DMS79 treated with DMSO at 0.1 percent for 48 hours (cell line): ENCODE measurements around the gene TFR2.

ENCODE experiments used
- DNase-seq: peaks from one replicate; lab custom pipeline; 2025; lab: John Stamatoyannopoulos, UW

Gene TFR2

DNA sequence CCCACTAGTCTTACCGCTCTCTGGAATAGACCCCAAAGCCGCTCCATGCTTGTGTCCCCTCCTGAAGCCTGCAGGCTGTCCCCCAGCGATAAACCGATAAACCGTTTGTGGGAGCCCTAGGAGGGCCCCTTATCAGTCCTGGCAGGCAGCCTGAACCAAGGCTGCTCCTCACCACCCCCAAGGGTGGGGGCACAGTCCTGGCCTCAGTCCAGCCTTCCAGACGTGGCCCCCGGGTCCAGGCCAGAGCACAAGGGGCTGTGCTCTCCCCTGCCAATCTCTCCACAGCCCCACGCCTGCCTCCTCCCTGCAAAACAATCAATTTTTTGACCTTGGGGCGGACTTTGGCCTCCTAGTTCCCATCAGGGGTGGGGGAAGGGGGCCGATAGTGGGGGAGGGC lies at the start of gene TFR2:
Gene TFR2, minus strand, starts transcription at position 90 of the 397 bp plus-strand sequence. Its CDS starts 43 bp downstream, at position 47.
- DNase-seq = no peak

DNA sequence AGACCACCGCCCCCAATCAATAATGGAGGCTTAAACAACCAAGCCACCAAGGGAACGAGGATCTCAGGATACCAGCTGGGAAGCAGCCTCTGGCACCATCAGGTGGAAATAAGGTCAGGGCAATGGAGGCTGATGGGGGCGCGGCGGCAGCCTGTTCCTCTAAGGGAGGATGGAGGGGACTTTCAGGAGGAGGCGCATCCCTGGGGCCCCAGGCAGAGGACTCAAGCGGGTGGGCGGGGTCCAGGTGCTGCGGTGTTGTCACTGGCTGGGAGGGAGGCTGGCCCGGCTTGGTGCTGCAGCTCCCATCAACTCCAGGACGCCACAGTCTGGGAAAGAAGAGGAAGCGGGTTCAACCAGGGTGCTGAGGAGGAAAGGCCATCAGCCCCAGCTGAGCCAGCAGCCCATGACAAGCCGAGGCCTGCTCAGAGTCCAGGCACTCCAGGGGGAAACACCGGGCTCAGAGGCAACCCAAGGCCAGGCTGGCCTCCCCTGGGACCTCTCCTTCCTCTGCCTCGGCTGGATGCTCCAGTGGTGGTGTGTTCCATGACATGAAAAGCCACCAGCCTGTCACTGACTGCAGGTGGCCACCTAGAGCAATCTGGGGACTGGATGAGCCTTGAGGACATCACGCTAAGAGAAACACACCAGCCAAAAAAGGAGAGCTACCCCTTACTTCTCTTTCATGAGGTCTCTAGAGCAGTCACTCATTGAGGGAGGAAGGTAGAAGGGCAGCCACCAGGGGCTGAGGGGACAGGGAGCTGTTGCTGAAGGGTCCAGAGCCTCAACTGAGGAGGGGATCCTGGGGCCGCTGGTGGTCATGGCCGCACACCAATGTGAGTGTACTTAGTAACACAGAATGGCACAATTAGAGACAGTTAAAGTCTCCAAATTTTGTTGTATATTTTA lies 48.1 kb upstream of the TFR2 start:
- DNase-seq = no peak

DNA sequence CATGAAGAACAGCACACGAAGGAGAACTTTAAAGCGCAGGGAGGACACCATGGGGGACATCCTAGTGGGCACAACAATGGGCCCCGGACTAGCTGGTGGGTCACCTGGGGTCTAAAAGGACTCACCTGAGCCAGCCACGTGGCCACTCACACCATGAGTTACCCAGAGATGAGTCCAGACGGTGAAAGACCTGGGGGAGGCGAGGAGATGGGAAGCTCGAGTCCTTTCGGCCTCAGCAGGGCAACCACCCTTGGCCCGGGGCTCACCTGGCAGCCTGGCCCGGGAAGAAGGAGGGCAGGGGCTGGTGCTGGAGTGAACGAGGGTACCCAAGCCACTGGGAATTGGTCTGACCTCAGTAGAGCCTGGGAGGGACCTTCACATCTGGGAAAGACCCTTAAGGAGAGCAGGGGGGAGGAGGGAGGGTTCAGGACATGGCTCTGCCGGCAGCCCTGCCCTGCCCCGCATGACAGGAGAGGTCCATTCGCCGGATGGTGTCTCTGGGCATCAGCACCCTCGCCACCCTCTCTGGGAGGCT lies 47.0 kb upstream of the TFR2 start:
- DNase-seq = no peak

DNA sequence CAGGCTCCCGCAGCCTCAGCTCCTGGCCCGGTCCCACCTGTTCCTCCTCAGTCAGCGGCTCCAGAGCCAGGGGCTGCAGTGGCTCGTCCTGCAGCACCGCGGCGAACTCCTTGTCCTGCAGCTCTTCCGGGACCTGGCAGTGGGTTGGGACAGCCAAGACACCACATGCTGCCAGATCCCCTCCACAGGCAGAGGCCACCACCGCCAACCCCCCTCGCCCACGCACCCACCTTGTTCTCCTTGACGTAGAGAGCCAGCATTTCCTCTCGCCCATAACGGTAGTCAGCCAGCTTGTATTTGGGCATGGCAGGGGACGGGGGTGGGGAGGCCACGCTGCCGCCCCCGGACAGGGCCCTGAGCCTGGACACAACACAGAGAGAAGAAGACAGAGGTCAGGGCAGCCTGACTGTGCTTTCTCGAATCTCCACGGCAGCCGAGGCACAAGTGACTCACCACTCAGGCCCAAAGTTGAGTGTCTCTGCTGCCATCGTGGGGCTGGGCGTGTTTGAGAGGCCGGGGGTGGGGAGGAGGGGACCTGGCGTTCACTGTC lies 46.5 kb upstream of the TFR2 start:
- DNase-seq = no peak

DNA sequence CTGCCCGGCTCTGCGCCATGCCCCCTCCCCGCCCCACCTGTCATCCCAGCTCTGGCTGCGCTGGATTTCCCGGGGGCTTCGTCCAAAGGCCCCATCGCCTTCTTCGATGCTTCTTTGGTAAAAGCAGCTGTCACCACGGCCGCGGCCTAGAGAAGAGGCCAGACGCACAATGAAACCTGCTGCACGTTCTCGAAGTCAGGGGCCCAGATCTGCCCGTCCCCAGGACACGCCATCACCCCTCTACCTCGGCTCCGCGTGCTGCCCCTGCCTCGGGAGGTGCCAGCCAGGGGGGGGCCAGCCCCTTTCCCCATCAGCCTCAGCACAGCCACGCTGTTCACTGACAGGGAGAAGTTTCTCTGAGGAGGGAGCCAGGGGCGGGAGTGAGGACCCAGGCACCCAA lies 45.9 kb upstream of the TFR2 start:
- no peak for DNase-seq

DNA sequence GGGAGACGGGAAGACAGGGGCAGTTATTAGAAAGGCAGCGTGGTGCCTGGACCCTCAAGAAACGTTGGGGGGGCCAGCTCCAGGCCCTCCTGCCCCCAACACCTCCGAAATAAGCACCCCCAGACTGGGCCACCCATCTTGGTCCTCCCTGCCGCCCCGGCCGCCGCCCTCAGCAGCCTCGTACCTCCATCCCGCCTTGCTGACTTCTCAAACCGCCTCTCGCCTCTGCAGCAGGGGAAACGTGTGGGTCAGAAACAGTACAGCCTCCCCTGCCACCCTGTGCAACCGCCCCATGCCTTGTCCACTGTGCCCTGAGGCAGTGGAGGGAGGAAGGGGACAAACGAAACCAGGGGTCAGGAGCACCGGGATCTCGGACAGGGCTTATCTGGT lies 45.5 kb upstream of the TFR2 start:
- no peak for DNase-seq

DNA sequence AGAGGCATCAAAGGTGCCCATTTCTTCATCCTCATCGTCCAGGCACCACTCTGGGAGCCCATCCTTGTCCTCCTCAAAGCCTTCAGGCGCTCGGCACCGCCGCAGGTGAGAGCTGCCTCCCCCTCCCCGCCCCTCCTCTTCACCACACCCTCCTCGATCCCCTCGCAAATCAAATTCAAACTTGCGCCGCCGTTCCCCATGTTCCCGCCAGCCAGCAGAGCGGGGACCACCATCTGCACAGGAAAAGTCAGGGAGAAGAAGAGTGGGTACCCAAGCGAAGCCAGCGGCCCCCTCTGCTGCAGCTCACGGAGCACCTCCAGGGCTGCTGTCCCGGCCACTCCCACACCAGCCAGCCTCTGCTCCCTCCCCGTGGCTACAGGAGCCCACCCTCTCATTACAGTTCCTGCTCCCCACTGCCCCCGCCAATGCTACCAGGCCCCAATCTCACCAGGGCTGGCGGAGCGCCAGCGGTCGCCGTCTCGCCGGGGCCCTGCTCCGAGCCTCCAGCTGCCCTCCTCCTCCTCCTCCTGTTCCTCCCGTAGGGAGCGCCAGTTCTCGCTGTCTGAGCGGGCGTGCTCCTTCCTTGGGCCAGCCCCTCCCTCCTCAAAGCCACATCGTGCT lies 45.0 kb upstream of the TFR2 start:
- DNase-seq = no peak

DNA sequence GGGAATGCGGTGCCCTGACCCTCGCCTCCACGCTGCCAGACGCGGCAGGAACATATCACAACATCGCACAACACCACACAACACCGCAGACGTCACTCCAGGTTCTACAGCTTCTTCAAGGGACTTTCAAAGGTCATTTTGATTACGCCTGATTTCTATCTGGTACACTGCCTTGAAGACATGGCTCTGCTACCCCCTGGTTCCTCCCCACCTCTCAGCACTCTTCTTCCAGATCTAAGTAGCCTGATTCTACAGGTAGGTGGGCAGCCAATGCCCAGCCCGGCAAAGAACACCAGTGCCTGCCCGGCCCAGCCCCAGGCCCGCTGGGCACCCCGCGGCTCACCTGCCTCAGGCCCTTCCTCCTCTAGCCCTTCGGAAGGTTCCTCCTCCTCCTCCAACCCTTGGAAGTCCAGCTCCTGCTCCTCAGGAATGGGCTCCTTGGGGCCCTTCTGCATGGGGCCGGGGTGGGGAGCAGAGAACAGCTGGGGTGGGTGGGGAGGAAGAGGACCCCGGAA lies 44.3 kb upstream of the TFR2 start:
- no peak for DNase-seq

DNA sequence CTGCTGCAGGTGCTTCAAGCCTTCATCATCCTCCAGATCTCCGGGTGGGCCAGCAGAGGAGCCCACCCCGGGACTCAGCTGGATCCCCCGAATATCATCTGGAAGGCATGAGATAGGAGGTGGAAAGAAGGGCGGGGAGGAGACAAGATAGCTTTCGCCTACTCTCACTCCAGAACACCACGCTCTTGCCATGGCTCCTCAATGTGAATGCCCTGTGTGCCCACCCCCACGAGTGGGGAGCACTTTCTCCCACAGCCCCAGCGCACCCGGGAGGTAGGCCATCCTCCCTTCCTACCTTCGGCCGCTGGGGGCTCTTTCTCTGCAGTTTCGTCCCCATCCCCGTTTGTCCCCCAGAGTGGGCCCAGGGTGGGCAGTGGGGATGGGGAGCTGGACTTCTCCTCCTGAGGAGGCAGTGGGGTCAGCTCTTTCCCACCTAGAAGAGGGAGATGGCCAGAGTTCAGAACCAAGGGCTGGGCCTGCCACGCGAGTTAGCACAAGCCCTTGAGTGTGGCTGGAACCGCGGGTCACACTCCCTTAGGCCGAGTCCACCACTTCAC lies 43.8 kb upstream of the TFR2 start:
- DNase-seq = no peak

DNA sequence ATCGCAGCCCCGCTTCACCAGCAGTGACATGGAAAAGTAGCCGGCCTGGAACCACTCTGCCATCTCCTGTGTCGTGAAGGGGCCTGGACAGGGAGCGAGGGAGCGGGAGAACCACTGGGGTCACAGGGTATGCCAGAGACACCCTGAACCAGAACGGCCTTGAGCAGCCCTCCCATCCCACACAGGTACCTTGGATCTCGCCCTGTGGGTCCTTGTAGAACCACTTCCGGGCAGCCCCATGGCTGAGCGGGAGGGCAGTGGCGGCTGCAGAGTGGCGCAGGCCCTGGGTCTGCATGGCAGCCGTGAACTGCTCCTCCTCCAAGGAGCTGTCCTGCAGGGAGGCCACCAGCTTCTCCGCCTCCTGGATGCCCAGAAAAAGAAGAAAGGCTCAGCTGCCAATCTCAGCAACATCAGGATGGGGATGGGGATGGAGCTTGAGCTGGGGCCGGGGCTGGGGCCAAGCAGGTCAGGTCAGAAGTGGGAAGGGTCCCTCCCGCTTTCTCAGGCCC lies 43.2 kb upstream of the TFR2 start:
- DNase-seq = no peak

DNA sequence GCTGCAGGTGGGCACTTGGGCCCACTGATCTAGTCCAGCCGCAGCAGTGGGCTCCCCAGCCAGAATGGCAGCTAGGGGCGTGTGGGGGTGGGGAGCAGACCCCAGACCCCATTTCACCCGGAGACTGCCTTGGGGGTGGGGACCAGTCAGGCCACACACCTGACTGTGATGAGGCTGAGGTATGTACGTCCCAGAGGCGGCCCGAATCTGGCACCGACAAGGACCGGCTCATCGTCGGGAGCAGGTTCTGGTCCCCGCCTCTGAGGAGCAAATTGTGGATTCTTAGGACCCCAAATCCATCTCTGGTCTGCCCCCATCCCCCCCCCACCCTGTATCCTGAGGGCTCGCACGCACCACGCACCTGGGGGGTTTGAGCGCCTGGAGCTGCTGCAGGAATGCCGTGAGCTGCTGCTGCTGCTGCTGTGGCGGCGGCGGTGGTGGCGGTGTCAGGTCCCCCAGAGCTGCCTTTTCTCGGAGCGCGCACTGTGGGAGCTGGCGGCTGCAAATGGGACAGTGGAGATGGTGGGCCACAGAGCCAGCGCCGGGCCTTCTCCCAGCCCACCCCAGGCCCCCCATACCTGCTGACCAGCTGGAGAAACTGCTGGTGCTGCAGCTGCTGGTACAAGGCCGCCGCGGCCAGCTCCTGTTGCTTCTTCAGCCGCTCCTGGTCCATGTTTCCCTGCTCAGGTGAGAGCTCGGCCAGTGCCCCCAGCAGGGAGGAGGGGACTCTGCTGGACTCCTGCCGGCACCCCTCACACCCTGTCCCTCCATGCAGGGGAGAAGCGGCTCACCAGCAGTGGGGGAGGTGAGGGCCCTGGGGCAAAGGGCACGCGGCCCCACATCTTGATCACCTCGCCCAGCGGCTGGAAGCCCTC lies 42.5 kb upstream of the TFR2 start:
- DNase-seq = no peak

DNA sequence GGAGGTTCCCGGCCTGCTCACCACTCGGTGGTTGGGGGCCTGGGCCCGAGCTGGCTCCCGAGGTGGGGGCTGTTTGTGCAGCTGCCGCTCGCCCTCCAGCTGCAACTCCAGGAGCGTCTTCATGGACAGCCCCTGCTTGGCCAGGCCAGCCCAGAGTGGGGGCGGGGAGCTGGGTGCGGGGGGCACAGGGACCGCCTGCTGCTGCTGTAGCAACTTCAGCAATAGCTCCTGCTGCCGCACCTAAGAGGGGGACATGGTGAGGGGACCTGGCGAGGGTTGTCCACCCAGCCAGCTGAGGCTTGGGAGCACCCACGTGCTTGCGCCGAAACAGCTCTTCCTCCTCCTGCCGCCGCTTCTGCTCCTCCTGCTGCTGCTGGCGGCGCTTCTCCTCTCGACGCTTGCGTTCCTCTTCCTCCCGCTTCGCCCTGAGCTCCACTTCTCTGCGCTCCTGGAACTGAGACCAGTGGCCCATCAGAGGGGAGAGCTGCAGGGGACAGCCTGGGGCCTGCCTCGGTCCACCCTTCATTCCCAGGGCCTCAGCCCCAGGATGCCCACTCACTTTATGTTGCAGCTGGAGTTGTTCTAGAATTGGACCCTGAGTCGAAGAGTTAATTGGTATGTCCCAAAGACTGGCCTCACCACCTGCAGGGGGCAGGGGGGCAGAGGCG lies 41.8 kb upstream of the TFR2 start:
- no peak for DNase-seq

DNA sequence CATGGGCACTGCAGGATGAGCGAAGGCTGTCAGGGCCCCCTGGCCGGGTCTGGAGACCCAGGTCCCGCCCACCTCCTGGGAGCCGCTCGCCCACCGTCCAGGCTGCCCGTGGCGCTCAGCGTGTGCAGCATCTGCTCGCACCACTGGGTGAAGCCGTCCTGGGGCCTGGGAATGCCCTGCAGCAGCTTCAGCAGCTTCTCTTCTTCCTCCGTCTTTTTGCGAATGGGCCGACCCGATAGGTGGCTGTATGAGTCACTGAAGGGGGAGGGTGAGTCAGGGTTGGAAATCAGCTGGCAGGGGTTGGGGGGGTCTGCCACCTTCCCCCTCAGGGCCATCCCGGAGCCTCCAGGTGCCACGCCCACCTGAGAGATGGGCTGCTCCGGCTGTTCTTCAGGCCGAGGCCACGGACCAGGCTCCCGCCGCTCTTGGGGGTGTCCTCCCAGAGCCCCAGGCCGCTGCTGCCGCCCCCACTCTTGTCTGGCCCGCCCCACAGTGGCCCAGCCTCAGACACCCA lies 40.9 kb upstream of the TFR2 start:
- no peak for DNase-seq

DNA sequence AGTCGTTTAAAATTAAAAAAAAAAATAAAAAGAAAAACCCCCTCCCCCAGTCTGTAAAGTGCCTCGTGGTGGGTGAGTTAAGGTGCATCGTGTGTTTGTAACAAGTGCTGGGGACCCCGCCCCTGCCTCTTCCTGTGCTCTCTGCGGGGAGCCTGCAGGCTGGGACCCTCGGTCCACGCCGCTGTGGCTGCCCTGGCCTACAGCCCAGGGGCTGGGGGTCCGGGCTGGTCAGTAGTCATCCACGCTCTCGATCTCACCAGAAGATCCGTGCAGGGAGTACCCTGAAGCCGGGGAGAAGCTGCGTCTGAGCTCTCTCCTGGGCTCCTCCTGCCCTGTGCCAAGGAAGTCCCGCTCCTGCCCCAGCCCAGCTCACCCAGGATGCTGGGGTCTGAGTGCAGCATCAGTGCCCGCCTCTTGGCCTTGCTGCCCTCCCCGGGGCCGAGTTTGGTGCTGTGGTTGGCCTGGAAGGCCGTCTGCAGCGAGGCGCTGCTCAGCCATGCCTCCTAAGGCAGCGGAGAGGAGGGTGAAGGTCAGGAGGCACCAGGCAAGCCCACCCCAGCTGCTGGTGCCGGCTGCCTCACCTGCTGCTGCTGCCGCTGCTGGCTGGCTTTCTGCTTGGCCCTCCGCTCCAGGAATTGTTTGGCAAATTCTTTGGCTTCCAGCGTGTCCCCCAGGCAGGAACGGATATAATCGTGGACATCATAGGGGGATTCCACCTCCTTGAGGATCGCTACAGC lies 40.3 kb upstream of the TFR2 start:
- no peak for DNase-seq

DNA sequence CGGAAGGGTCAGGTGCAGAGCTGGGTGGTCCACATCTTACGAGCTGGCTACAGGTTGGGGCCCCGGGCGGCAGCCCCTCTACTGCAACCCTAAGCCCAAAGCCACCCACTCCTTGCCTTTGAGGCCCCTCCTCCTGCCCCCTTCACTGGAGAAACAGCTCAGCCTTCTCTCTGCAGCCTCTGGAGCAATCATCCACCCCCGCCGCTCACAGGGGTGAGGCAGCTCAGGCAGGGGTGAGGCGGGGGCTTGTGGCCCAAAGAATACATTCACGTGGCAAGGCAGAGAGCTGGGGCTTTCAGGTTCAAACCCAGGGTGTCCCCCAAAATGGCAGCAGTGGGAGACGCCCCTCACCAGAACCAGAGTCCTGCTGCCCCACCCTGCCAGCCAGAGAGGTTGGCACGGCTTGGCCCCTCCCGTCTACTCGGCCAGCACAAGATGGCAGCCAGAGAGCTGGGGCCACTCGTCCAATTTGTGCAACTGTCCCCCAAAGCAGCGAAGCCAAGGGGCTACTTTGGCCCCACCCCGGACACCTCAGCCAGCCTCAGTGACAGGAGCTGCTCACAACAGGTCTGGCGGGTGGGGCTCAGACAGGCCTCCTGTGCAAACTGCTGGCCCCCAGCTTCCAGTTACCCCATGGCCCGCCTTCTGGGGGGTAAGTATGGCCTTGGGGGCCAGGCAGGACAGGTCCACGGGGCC lies 39.4 kb upstream of the TFR2 start:
- no peak for DNase-seq

DNA sequence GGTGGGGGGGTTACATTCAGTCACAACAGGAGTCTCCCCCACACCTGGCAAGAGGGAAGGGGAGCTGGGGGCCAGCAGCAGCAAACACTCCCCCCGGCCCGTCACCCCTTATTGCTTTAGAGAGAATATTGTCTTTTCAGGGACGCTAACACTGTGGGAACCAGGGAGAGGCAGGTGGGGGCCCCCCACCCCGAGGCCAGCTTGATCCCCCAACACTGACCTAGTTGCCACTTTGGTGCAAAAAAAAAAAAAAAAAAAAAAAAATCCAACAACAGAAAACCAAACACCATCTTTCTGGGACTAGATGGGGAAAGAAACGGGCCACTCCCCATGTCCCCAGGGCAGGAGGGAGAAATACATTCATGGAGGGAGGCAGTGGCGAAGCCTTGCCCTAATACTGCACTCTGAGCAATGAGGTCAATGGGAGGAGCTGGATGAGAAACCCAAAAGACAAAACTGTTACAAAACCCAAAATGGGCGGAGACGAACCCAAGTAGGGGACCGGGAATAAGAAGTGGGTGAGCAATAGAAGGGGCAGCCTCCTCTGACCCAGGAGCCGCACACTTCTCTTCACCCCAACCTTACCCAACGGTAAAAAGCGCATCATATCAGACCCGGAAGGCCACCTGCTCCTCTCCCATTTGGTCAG lies 38.7 kb upstream of the TFR2 start:
- no peak for DNase-seq

DNA sequence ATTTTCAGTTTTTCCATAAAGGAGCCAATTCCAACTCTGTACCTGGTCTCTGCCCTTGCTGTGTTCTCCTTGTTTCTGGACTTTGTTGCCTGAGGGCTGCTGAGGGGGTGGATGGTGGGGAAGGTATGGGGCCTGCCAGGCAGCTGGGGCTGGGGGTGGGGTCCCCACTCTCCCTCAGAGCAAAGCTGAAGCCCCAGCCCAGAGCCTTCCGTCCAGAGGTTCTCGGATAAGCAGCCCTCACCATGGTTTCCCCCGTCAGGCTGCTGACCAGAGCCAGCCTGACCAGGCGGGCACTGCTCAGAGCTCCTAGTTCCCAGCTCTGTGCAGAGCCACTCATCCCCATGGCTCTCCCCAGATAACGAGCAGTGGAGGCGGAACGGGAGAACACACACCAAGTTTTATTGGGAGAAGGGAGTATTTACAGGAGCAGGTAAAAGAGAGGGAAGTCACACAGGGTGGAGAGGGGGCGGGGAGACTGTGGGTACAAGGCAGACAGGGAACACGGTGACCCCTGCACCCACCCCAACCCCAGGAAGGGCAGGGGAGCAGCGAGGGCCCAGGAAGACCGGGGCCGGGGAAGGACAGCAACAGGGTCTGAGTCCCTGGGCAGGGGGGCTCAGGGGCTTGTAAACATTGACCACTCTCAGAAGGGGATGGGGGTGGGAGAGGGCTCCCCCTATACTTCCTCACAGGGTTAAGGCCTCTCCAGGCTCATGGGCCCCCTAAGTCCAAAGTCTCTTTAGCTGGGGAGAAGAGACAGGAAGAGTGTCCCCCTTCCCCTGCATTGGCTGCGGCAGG lies 38.0 kb upstream of the TFR2 start:
- no peak for DNase-seq
